H9 (cell line): Measurements from ENCODE around the gene KCTD7. TPM values are rescaled to one million over a fixed set of nuclear protein-coding genes. Genes with fewer than 3 reads are reported as not detected.

Experiments used
- DNase-seq: peaks from one replicate; pipeline ENCODE4 v3.0.0-alpha.2; 2017
- H2AFZ ChIP-seq: one replicate; pipeline ENCODE4 v1.6.1; 2013; ENCODE audit warnings: mild to moderate bottlenecking, low read length, control low read depth, moderate library complexity
- H2AK5ac ChIP-seq: 2 replicates; pipeline ENCODE4 v1.6.1; 2013; ENCODE audit warnings: low read length, control low read depth, mixed read lengths; ENCODE audit not compliant: insufficient read length
- H2BK120ac ChIP-seq: one replicate; pipeline ENCODE4 v1.6.1; 2013; ENCODE audit warnings: low read depth, mild to moderate bottlenecking, low read length, control low read depth, inconsistent platforms; ENCODE audit not compliant: poor library complexity, severe bottlenecking
- H2BK12ac ChIP-seq: 2 replicates; pipeline ENCODE4 v1.6.1; 2013; ENCODE audit warnings: low read length, control low read depth, mixed read lengths, low read depth; ENCODE audit not compliant: insufficient read length
- H2BK15ac ChIP-seq: 2 replicates; pipeline ENCODE4 v1.6.1; 2013; ENCODE audit warnings: low read depth, low read length, control low read depth
- H2BK20ac ChIP-seq: one replicate; pipeline ENCODE4 v1.6.1; 2013; ENCODE audit warnings: low read depth, mild to moderate bottlenecking, low read length, control low read depth, inconsistent platforms; ENCODE audit not compliant: poor library complexity, severe bottlenecking
- H2BK5ac ChIP-seq: 2 replicates; pipeline ENCODE4 v1.6.1; 2013; ENCODE audit warnings: low read length, control low read depth, mixed read lengths; ENCODE audit not compliant: insufficient read length
- H3K14ac ChIP-seq: 2 replicates; pipeline ENCODE4 v1.6.1; 2013; ENCODE audit warnings: low read length, control low read depth; ENCODE audit not compliant: insufficient read depth
- H3K18ac ChIP-seq: 2 replicates; pipeline ENCODE4 v1.6.1; 2013; ENCODE audit warnings: low read depth, mild to moderate bottlenecking, mixed read lengths, low read length, control low read depth; ENCODE audit not compliant: insufficient read length
- H3K23ac ChIP-seq: 2 replicates; pipeline ENCODE4 v1.6.1; 2013; ENCODE audit warnings: low read length, control low read depth, mixed read lengths, low read depth; ENCODE audit not compliant: insufficient read length
- H3K23me2 ChIP-seq: 2 replicates; pipeline ENCODE4 v1.6.1; 2013; ENCODE audit warnings: low read depth, mild to moderate bottlenecking, mixed read lengths, low read length, control low read depth; ENCODE audit not compliant: insufficient read length, poor library complexity, severe bottlenecking
- H3K27ac ChIP-seq: 2 replicates; pipeline ENCODE4 v1.5.1; 2013; ENCODE audit warnings: low read length, control low read depth, mixed read lengths, low read depth; ENCODE audit not compliant: insufficient read length
- H3K27me3 ChIP-seq: 2 replicates; pipeline ENCODE4 v1.6.1; 2013; ENCODE audit warnings: low read length, control low read depth, inconsistent platforms; ENCODE audit not compliant: insufficient read depth
- H3K4ac ChIP-seq: 2 replicates; pipeline ENCODE4 v1.6.1; 2013; ENCODE audit warnings: low read depth, mild to moderate bottlenecking, control low read depth, inconsistent platforms, low read length, moderate library complexity
- H3K4me1 ChIP-seq: 2 replicates; pipeline ENCODE4 v1.6.1; 2013; ENCODE audit warnings: low read length, control low read depth, inconsistent platforms; ENCODE audit not compliant: insufficient read depth
- H3K4me2 ChIP-seq: 2 replicates; pipeline ENCODE4 v1.6.1; 2013; ENCODE audit warnings: low read length, control low read depth, mixed read lengths; ENCODE audit not compliant: insufficient read length, insufficient read depth
- H3K56ac ChIP-seq: 2 replicates; pipeline ENCODE4 v1.6.1; 2013; ENCODE audit warnings: low read depth, mild to moderate bottlenecking, mixed read lengths, low read length, control low read depth; ENCODE audit not compliant: insufficient read length
- H3K79me1 ChIP-seq: 2 replicates; pipeline ENCODE4 v1.6.1; 2013; ENCODE audit warnings: low read depth, mild to moderate bottlenecking, moderate library complexity, low read length, control low read depth, inconsistent platforms; ENCODE audit not compliant: insufficient read depth, poor library complexity, severe bottlenecking
- H3K79me2 ChIP-seq: 2 replicates; pipeline ENCODE4 v1.6.1; 2013; ENCODE audit warnings: low read length, control low read depth, inconsistent platforms; ENCODE audit not compliant: insufficient read depth
- H3K9ac ChIP-seq: 2 replicates; pipeline ENCODE4 v1.6.1; 2013; ENCODE audit warnings: low read length, control low read depth, mixed read lengths; ENCODE audit not compliant: insufficient read length; ENCODE audit errors: extremely low read depth
- H3K9me3 ChIP-seq: one replicate; pipeline ENCODE4 v1.6.1; 2013; ENCODE audit warnings: low read depth, low read length, inconsistent platforms; ENCODE audit not compliant: control insufficient read depth
- H3T11ph ChIP-seq: one replicate; pipeline ENCODE4 v1.6.1; 2013; ENCODE audit warnings: mild to moderate bottlenecking, low read length, control low read depth, inconsistent platforms
- H4K20me1 ChIP-seq: one replicate; pipeline ENCODE4 v1.6.1; 2013; ENCODE audit not compliant: control insufficient read depth, insufficient read length, insufficient read depth
- H4K5ac ChIP-seq: 2 replicates; pipeline ENCODE4 v1.6.1; 2013; ENCODE audit warnings: low read depth, mild to moderate bottlenecking, mixed read lengths, low read length, control low read depth; ENCODE audit not compliant: insufficient read length
- H4K8ac ChIP-seq: replicated peaks from 2 replicates; pipeline ENCODE4 v1.6.1; 2013; ENCODE audit warnings: low read length, control low read depth, mixed read lengths, low read depth; ENCODE audit not compliant: insufficient read length
- H4K91ac ChIP-seq: 2 replicates; pipeline ENCODE4 v1.6.1; 2013; ENCODE audit warnings: low read depth, mild to moderate bottlenecking, moderate library complexity, mixed read lengths, low read length, control low read depth; ENCODE audit not compliant: insufficient read length
- H3K27ac Mint-ChIP-seq, 3 experiments: 2 replicates in 2 of 3; 3 replicates in 1 of 3; pipeline ENCODE4 v1.8.0; 2020 to 2021; ENCODE audit warnings: mixed read lengths in 3 of 3, mild to moderate bottlenecking in 1 of 3, moderate library complexity in 1 of 3
- H3K27me3 Mint-ChIP-seq: 2 replicates; pipeline ENCODE4 v1.8.0; 2021; ENCODE audit warnings: low read depth, mild to moderate bottlenecking, moderate library complexity, mixed read lengths
- H3K36me3 Mint-ChIP-seq, 3 experiments: 2 replicates in 2 of 3; 3 replicates in 1 of 3; pipeline ENCODE4 v1.8.0; 2020 to 2021; ENCODE audit warnings: low read depth in 3 of 3, mixed read lengths in 3 of 3; ENCODE audit not compliant: insufficient read depth in 1 of 3
- H3K4me1 Mint-ChIP-seq, 2 experiments: 2 replicates each; pipeline ENCODE4 v1.8.0; 2020; ENCODE audit warnings: mixed read lengths in 2 of 2
- H3K4me3 Mint-ChIP-seq, 2 experiments: 2 replicates in 1 of 2; 3 replicates in 1 of 2; pipeline ENCODE4 v1.8.0; 2020 to 2021; ENCODE audit warnings: mild to moderate bottlenecking in 2 of 2, mixed read lengths in 2 of 2, moderate library complexity in 1 of 2
- H3K9me3 Mint-ChIP-seq, 2 experiments: 2 replicates in 1 of 2; 3 replicates in 1 of 2; pipeline ENCODE4 v1.8.0; 2020; ENCODE audit warnings: mild to moderate bottlenecking in 2 of 2, mixed read lengths in 2 of 2, moderate library complexity in 1 of 2
- WGBS: extraction: QIAGEN DNeasy Blood & Tissue Kit; methylation state at CpG from one replicate; pipeline ENCODE4 v1.1.7; 2013; ENCODE audit warnings: missing lambda C conversion rate, low lambda C conversion rate, mixed read lengths; ENCODE audit not compliant: insufficient read length; ENCODE audit errors: extremely low coverage; 5-methylcytosine and 5-hydroxymethylcytosine counted together
- total RNA-seq: library from RNA; stranded (reverse); gene quantifications from 2 replicates; pipeline ENCODE4 v1.2.1, GENCODE V29; 2021
- TF ChIP-seq, protein P1 (sequence below): fragments of 200-600 bp; sonication (generic); conservative IDR thresholded peaks from 3 replicates; pipeline ENCODE4 v1.8.0; 2021; ENCODE audit warnings: antibody characterized with exemption, mild to moderate bottlenecking

Gene KCTD7
- total RNA-seq, 1 experiment from 2014 or later = 8.9 TPM

DNA sequence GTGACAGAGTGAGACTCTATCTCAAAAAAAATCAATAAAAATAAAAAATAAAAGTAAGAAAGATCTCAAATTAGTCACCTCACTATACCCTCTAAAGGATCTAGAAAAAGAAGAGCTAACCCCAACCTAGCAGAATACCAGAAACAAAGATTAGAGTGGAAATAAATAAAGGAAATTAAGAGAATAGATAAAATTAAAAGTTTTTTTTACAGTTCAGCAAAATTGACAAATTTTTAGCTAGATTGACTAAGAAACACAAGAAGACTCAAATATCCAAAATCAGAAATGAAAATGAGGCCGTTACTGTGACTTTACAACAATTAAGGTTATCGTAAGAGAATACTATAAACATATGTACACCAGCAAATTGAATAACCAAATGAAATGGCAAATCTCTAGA, 29.1 kb downstream of the KCTD7 start:
- Histone ChIP-seq H3K9ac (no peak overlapping the region), H3K56ac (no peak overlapping the region), H4K8ac (no peak overlapping the region), H3K4me1 (no peaks in the 10 kb centered on the region), H2BK5ac (no peak overlapping the region), H3K79me2 (peaks cover 4% of the 10 kb centered on the region; the same call in 1 of the 2 replicates), H3K27me3 (no peaks in the 10 kb centered on the region), H3K79me1 (no peaks in the 10 kb centered on the region), H2BK12ac (no peak overlapping the region), H3K4ac (no peak overlapping the region), H3K4me2 (no peak overlapping the region), H2AK5ac (no peak overlapping the region), H3K9me3 (no peaks in the 10 kb centered on the region), H3T11ph (no peak overlapping the region), H2AFZ (no peak overlapping the region), H4K5ac (no peak overlapping the region), H3K27ac (no peak overlapping the region), H4K91ac (no peak overlapping the region), H2BK15ac (no peak overlapping the region), H3K23me2 (no peaks in the 10 kb centered on the region), H3K23ac (no peak overlapping the region), H2BK20ac (no peak overlapping the region), H2BK120ac (no peak overlapping the region), H4K20me1 (no peaks in the 10 kb centered on the region), H3K14ac (no peak overlapping the region), H3K18ac (no peak overlapping the region)
- WGBS = no CpG with 5 or more reads among the region's 2 CpGs
- Mint-ChIP-seq H3K4me1 (peaks cover 4 to 12% of the 10 kb centered on the region in 2 experiments), H3K27me3 (no peaks in the 10 kb centered on the region), H3K9me3 (peaks cover 5 to 6% of the 10 kb centered on the region in 2 experiments), H3K36me3 (peaks cover 14 to 15% (median 15%) of the 10 kb centered on the region in 3 experiments), H3K27ac (no peak overlapping the region; a peak in 1 of 7 replicates), H3K4me3 (no peak overlapping the region)
- TF ChIP-seq, protein P1, sequence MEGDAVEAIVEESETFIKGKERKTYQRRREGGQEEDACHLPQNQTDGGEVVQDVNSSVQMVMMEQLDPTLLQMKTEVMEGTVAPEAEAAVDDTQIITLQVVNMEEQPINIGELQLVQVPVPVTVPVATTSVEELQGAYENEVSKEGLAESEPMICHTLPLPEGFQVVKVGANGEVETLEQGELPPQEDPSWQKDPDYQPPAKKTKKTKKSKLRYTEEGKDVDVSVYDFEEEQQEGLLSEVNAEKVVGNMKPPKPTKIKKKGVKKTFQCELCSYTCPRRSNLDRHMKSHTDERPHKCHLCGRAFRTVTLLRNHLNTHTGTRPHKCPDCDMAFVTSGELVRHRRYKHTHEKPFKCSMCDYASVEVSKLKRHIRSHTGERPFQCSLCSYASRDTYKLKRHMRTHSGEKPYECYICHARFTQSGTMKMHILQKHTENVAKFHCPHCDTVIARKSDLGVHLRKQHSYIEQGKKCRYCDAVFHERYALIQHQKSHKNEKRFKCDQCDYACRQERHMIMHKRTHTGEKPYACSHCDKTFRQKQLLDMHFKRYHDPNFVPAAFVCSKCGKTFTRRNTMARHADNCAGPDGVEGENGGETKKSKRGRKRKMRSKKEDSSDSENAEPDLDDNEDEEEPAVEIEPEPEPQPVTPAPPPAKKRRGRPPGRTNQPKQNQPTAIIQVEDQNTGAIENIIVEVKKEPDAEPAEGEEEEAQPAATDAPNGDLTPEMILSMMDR = no peak
- DNase-seq = no peak
